ENCODE data around the gene TBCE.
"Not testable (repeated sequence)": the region's sequence is repeated elsewhere in the genome, so short reads cannot be mapped to it uniquely, and the experiment has no call there.

TBCE gene

DNA sequence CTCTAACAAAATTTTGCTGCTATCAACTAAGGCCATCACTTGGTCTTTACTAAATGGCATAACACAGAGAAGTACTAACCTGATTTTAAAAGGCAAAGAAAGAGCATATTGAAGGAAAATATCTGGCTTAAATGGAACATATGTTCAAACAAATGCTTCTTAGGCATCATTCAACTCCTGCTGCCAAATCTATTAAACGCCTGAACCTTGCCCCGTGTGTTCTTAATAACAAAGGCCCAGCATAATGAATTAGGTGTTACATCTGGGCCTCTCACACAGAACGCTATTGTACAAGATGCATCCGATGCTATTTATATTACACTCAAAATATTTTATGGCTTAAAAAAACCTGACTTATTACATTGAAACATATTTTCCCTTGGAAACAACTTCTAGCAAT is 88.6 kb downstream of the TBCE start:
- Histone ChIP-seq H3K27ac (ENCODE audit: low read depth, low read length, severe bottlenecking) (no peak overlapping the region), H3K9me3 (ENCODE audit: control insufficient read depth, low read length) (no peaks in the 10 kb centered on the region), H3K4me1 (ENCODE audit: control insufficient read depth, insufficient read depth, low read length, poor library complexity, severe bottlenecking) (no peaks in the 10 kb centered on the region), H3K4me3 (ENCODE audit: extremely low read depth, insufficient read depth, low read length, poor library complexity, severe bottlenecking) (no peak overlapping the region), H3K36me3 (ENCODE audit: control insufficient read depth, insufficient read depth, low read length) (peaks cover 58% of the 10 kb centered on the region)
- 87 to 93% methylated on average over 2 to 3 of the region's 4 CpGs for WGBS, 2 experiments (ENCODE audit: insufficient coverage in 2 of 2)

DNA sequence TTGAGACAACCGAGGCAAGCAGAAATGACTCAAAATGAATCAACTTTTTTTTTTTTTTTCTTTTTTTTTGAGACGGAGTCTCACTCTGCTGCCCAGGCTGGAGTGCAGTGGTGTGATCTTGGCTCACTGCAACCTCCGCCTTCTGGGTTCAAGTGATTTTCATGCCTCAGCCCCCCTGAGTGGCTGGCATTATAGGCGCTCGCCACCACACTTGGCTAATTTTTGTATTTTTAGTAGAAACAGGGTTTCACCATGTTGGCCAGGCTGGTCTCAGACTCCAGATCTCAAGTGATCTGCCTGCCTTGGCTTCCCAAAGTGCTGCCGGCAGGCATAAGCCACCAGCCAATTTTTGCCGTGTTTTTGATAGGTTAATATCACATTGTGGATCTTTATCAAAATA is 90.6 kb downstream of the TBCE start:
- H3K27ac ChIP-seq (ENCODE audit: low read depth, low read length, severe bottlenecking); H3K4me3 ChIP-seq (ENCODE audit: extremely low read depth, insufficient read depth, low read length, poor library complexity, severe bottlenecking); H3K4me1 ChIP-seq (ENCODE audit: control insufficient read depth, insufficient read depth, low read length, poor library complexity, severe bottlenecking); H3K9me3 ChIP-seq (ENCODE audit: control insufficient read depth, low read length): not testable (repeated sequence)
- peaks cover 46% of the 10 kb centered on the region for H3K36me3 ChIP-seq (ENCODE audit: control insufficient read depth, insufficient read depth, low read length)
- 84 to 86% methylated on average over 4 to 5 of the region's 7 CpGs for WGBS, 2 experiments (ENCODE audit: insufficient coverage in 2 of 2)

DNA sequence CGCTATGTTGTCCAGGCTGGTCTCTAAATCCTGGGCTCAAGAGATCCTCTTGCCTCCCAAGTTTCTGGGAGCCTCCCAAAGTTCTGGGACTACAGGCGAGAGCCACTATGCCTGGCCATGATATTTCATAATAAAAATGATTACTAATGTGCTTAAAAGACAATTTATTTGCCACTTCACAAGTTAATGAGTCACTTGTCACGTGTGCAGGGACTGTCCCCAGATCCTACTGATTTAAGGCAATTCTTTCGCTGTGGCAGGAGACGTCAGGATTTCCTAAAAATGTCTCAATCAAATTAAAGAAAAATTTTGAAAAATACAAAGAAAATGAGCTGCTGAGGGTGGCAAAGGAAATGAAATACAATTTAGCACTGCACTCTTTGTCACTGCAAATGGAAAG is 93.5 kb downstream of the TBCE start:
- Histone ChIP-seq H3K4me3 (ENCODE audit: extremely low read depth, insufficient read depth, low read length, poor library complexity, severe bottlenecking) (no peak overlapping the region), H3K36me3 (ENCODE audit: control insufficient read depth, insufficient read depth, low read length) (peaks cover 40% of the 10 kb centered on the region), H3K4me1 (ENCODE audit: control insufficient read depth, insufficient read depth, low read length, poor library complexity, severe bottlenecking) (no peaks in the 10 kb centered on the region), H3K9me3 (ENCODE audit: control insufficient read depth, low read length) (no peaks in the 10 kb centered on the region), H3K27ac (ENCODE audit: low read depth, low read length, severe bottlenecking) (no peak overlapping the region)
- 94 to 100% methylated on average over 1 to 2 of the region's 5 CpGs for WGBS, 2 experiments (ENCODE audit: insufficient coverage in 2 of 2)

DNA sequence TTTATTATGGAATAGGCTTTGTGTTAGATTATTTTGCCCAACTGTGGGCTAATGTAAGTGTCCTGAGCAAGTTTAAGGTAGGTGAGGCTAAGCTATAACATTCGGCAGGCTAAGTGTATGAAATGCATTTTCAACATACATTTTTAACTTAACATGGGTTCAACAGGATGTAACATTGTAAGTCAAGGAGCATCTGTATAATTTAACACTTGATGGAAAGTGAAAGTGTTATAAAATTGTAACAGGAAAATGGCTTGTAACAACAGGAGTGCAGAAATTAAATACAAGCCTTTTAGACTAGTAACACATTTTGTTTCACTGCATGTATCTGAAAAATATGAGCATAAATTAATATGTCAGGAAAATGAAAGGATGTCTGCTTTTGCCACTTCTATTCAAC is 94.7 kb downstream of the TBCE start:
- H3K4me1 ChIP-seq (ENCODE audit: control insufficient read depth, insufficient read depth, low read length, poor library complexity, severe bottlenecking), result no peaks in the 10 kb centered on the region
- no peak overlapping the region for H3K4me3 ChIP-seq (ENCODE audit: extremely low read depth, insufficient read depth, low read length, poor library complexity, severe bottlenecking)
- no CpG with 5 or more reads among the region's 1 CpG for WGBS, 2 experiments (ENCODE audit: insufficient coverage in 2 of 2)
- H3K36me3 ChIP-seq (ENCODE audit: control insufficient read depth, insufficient read depth, low read length), result peaks cover 49% of the 10 kb centered on the region
- H3K9me3 ChIP-seq (ENCODE audit: control insufficient read depth, low read length), result no peaks in the 10 kb centered on the region
- no peak overlapping the region for H3K27ac ChIP-seq (ENCODE audit: low read depth, low read length, severe bottlenecking)

DNA sequence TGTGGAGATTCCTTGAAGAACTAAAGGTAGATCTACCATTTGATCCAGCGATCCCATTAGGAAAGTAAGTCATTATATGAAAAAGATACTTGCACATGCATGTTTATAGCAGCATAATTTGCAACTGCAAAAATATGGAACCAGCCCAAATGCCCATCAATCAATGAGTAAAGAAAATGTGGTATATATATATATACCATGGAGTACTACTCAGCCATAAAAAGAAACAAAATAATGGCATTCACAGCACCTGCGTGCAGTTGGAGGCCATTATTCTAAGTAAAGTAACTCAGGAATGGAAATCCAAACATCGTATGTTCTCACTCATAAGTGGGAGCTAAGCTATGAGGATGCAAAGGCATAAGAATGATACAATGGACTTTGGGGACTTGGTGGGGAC is 95.6 kb downstream of the TBCE start:
- not testable (repeated sequence) for H3K4me3 ChIP-seq (ENCODE audit: extremely low read depth, insufficient read depth, low read length, poor library complexity, severe bottlenecking); H3K9me3 ChIP-seq (ENCODE audit: control insufficient read depth, low read length); H3K27ac ChIP-seq (ENCODE audit: low read depth, low read length, severe bottlenecking); H3K4me1 ChIP-seq (ENCODE audit: control insufficient read depth, insufficient read depth, low read length, poor library complexity, severe bottlenecking)
- no CpG with 5 or more reads among the region's 3 CpGs for WGBS, 2 experiments (ENCODE audit: insufficient coverage in 2 of 2)
- H3K36me3 ChIP-seq (ENCODE audit: control insufficient read depth, insufficient read depth, low read length), result peaks cover 50% of the 10 kb centered on the region

DNA sequence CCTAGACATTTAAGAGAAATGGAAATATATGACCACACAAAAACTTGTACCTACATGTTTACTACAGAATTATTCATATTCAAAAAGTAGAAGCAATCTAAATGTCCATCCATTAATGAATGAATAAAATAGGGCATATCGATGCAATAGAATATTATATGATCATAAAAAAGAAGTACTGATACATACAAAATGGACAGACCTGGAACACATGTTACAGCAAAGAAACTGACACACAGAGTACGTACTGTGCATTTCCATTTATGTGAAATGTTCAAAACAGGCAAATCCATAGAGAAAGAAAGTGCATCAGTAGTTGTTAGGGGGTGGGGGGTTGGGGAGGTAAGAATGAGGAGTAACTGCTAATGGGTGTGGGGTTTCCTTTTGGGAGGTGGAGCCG is 97.8 kb downstream of the TBCE start:
- 100% methylated on average over 1 of the region's 3 CpGs for WGBS, 2 experiments (ENCODE audit: insufficient coverage in 2 of 2)
- Histone ChIP-seq H3K27ac (ENCODE audit: low read depth, low read length, severe bottlenecking) (no peak overlapping the region), H3K4me3 (ENCODE audit: extremely low read depth, insufficient read depth, low read length, poor library complexity, severe bottlenecking) (no peak overlapping the region), H3K9me3 (ENCODE audit: control insufficient read depth, low read length) (no peaks in the 10 kb centered on the region), H3K36me3 (ENCODE audit: control insufficient read depth, insufficient read depth, low read length) (peaks cover 51% of the 10 kb centered on the region), H3K4me1 (ENCODE audit: control insufficient read depth, insufficient read depth, low read length, poor library complexity, severe bottlenecking) (no peaks in the 10 kb centered on the region)

DNA sequence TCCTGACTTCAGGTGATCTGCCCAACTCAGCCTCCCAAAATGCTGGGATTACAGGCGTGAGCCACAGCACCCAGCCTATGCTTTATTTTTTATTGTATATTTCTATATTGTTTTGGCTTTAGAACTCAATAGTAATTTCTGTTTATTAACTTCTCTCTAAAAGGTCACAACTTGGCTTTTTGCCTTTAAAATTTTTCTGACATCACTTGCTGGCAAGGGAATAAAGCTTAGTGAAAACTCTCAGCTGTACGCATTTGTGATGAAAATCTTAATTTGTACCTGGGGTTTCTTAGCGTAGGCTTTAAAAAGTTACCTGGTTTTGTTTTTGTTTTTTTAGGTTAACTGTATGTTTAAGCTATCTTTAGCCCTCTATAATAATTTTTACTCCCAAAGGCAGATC is 100.8 kb downstream of the TBCE start:
- 93% methylated on average over 2 of the region's 3 CpGs; no CpG with 5 or more reads in 1 of the 2 experiments for WGBS, 2 experiments (ENCODE audit: insufficient coverage in 2 of 2)
- Histone ChIP-seq H3K4me1 (ENCODE audit: control insufficient read depth, insufficient read depth, low read length, poor library complexity, severe bottlenecking) (no peaks in the 10 kb centered on the region), H3K9me3 (ENCODE audit: control insufficient read depth, low read length) (no peaks in the 10 kb centered on the region), H3K36me3 (ENCODE audit: control insufficient read depth, insufficient read depth, low read length) (peaks cover 54% of the 10 kb centered on the region), H3K27ac (ENCODE audit: low read depth, low read length, severe bottlenecking) (no peak overlapping the region), H3K4me3 (ENCODE audit: extremely low read depth, insufficient read depth, low read length, poor library complexity, severe bottlenecking) (no peak overlapping the region)

DNA sequence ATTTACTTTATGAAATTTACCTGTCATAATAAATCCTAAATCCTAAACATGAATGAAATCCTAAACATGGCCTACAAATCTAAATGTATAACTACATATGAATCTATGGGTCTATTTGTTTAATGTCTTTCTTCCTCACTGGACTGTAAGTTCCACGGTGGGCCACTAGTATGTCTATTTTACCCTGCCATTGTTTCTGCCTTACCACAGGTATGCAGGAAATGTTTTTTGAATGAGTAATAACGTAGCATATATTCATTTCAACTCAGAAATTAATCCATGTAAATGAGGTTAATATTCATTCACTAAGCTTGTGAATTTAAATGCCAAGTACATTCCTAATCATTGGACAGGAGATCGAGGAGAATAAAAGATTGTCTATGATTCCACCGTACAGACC is 101.7 kb downstream of the TBCE start:
- H3K4me1 ChIP-seq (ENCODE audit: control insufficient read depth, insufficient read depth, low read length, poor library complexity, severe bottlenecking), result no peaks in the 10 kb centered on the region
- peaks cover 51% of the 10 kb centered on the region for H3K36me3 ChIP-seq (ENCODE audit: control insufficient read depth, insufficient read depth, low read length)
- WGBS, 2 experiments (ENCODE audit: insufficient coverage in 2 of 2), result 86% methylated on average over 2 of the region's 4 CpGs; no CpG with 5 or more reads in 1 of the 2 experiments
- H3K9me3 ChIP-seq (ENCODE audit: control insufficient read depth, low read length), result no peaks in the 10 kb centered on the region
- no peak overlapping the region for H3K4me3 ChIP-seq (ENCODE audit: extremely low read depth, insufficient read depth, low read length, poor library complexity, severe bottlenecking)
- no peak overlapping the region for H3K27ac ChIP-seq (ENCODE audit: low read depth, low read length, severe bottlenecking)

DNA sequence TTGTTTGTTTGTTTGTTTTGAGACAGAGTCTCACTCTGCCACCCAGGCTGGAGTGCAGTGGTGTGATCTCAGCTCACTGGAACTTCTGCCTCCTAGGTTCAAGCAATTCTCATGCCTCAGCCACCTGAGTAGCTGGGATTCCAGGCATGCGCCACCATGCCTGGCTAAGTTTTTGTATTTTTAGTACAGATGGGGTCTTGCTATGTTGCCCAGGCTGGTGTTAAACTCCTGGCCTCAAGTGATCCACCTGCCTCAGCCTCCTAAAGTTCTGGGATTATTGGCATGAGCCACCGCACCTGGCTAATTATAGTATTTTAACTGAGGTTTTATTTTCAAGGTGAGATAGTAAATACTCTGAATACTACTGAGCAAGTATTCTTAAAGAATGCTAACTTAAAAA is 102.7 kb downstream of the TBCE start:
- not testable (repeated sequence) for H3K27ac ChIP-seq (ENCODE audit: low read depth, low read length, severe bottlenecking); H3K9me3 ChIP-seq (ENCODE audit: control insufficient read depth, low read length); H3K4me1 ChIP-seq (ENCODE audit: control insufficient read depth, insufficient read depth, low read length, poor library complexity, severe bottlenecking); H3K4me3 ChIP-seq (ENCODE audit: extremely low read depth, insufficient read depth, low read length, poor library complexity, severe bottlenecking)
- WGBS, 2 experiments (ENCODE audit: insufficient coverage in 2 of 2), result no CpG with 5 or more reads among the region's 2 CpGs
- peaks cover 44% of the 10 kb centered on the region for H3K36me3 ChIP-seq (ENCODE audit: control insufficient read depth, insufficient read depth, low read length)

DNA sequence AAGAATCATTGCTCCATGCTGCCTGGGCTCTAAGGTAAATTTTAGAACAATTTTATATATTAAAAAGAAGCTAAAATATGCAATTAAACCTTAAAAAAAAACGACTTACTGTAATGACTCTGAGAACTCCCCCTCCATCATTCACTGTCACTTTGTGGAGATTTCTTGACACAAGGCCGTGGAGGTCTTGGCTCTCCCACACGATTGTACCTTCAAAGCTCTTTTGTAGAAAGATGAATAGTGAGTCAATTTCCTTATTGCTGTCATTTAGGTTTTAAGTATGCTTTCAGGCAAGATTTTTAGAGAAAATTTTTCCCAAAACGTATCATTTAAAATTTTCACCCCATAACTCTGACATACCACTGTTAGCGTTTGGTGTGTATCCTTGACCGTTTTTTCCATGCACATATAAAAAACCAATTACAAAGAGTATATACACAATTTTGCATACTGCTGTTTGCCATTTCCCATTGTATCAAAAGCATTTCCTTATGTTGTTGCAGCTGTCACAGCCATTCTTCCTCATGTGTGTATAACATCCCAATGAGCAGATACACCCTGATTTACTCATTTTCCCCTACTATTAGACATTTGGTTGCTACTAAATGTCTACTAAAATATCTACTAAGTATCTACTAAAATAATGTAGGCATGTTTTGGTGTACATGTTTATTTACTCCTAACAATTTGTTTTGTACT is 103.7 kb downstream of the TBCE start:
- peaks cover 38% of the 10 kb centered on the region for H3K36me3 ChIP-seq (ENCODE audit: control insufficient read depth, insufficient read depth, low read length)
- no peaks in the 10 kb centered on the region for H3K9me3 ChIP-seq (ENCODE audit: control insufficient read depth, low read length)
- no peak overlapping the region for H3K27ac ChIP-seq (ENCODE audit: low read depth, low read length, severe bottlenecking)
- no peak overlapping the region for H3K4me3 ChIP-seq (ENCODE audit: extremely low read depth, insufficient read depth, low read length, poor library complexity, severe bottlenecking)
- 92 to 93% methylated on average over 3 of the region's 6 CpGs for WGBS, 2 experiments (ENCODE audit: insufficient coverage in 2 of 2)
- H3K4me1 ChIP-seq (ENCODE audit: control insufficient read depth, insufficient read depth, low read length, poor library complexity, severe bottlenecking), result no peaks in the 10 kb centered on the region

DNA sequence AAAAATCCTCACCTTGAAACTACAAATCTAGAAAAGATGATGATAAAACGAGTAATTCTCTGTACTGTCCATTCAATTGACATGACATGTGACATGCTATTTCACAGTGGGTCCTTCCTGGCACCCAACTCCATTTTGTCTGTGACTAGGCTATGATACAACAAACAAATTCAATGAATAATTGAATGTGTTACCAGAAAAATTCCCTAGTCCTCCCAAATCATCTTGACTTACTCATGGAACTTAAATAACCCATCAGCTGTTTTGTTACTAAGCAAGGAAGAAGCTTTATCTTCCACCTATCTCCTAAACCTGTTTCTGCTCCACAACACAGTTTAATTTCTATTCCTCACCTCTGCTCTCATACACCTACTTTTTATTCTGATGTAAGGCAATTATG is 106.6 kb downstream of the TBCE start:
- H3K27ac ChIP-seq (ENCODE audit: low read depth, low read length, severe bottlenecking), result no peak overlapping the region
- H3K36me3 ChIP-seq (ENCODE audit: control insufficient read depth, insufficient read depth, low read length), result peaks cover 42% of the 10 kb centered on the region
- 100% methylated on average over 1 of the region's 1 CpG for WGBS, 2 experiments (ENCODE audit: insufficient coverage in 2 of 2)
- H3K4me3 ChIP-seq (ENCODE audit: extremely low read depth, insufficient read depth, low read length, poor library complexity, severe bottlenecking), result no peak overlapping the region
- H3K4me1 ChIP-seq (ENCODE audit: control insufficient read depth, insufficient read depth, low read length, poor library complexity, severe bottlenecking), result no peaks in the 10 kb centered on the region
- H3K9me3 ChIP-seq (ENCODE audit: control insufficient read depth, low read length), result no peaks in the 10 kb centered on the region

All from mesodermal cell (in vitro differentiated cells).